HepG2 (cell line): ENCODE results near the gene EEIG1. TPM values are rescaled to one million over a fixed set of nuclear protein-coding genes. Genes with fewer than 3 reads are reported as not detected.

Experiments used
- ARID5B ChIP-seq: IDR thresholded peaks from 2 replicates; pipeline ENCODE4 v1.4.0; 2020; ENCODE audit warnings: mild to moderate bottlenecking, missing genetic modification reagents
- ATF7 ChIP-seq, 2 experiments: fragments of 450-650 bp in 1 of 2; sonication (generic) in 1 of 2; formaldehyde crosslinking in 1 of 2; IDR thresholded peaks; 2 replicates each; pipeline versions ENCODE4 v1.4.0 to v1.6.1; 2016 to 2020; ENCODE audit warnings: antibody characterized with exemption in 1 of 2, mild to moderate bottlenecking in 1 of 2, missing genetic modification reagents in 1 of 2
- GFI1 ChIP-seq: sonication (generic); formaldehyde crosslinking; IDR thresholded peaks from 2 replicates; pipeline ENCODE4 v1.5.0; 2020; ENCODE audit warnings: missing genetic modification reagents, mild to moderate bottlenecking, borderline replicate concordance
- HOXA3 ChIP-seq: sonication (generic); formaldehyde crosslinking; IDR thresholded peaks from 2 replicates; pipeline ENCODE4 v1.5.0; 2020; ENCODE audit warnings: missing genetic modification reagents
- RAD51 ChIP-seq: fragments of 450-650 bp; IDR thresholded peaks from 2 replicates; pipeline ENCODE4 v1.6.1; 2016; ENCODE audit warnings: borderline replicate concordance
- RXRA ChIP-seq: sonication (generic); formaldehyde crosslinking; IDR thresholded peaks from 2 replicates; pipeline ENCODE4 v1.5.1; 2020; ENCODE audit warnings: missing genetic modification reagents
- TEF ChIP-seq: sonication (generic); formaldehyde crosslinking; IDR thresholded peaks from 2 replicates; pipeline ENCODE4 v1.5.0; 2020; ENCODE audit warnings: missing genetic modification reagents
- U2AF2 ChIP-seq: fragments of 200-400 bp; formaldehyde crosslinking; IDR thresholded peaks from 2 replicates; pipeline ENCODE4 v1.6.1; 2017; ENCODE audit warnings: low read depth, mild to moderate bottlenecking, low read length
- ZBTB26 ChIP-seq: IDR thresholded peaks from 2 replicates; pipeline ENCODE4 v1.6.1; 2016; ENCODE audit warnings: missing compliant biosample characterization, missing genetic modification reagents, borderline replicate concordance
- ZC3H13 ChIP-seq: sonication (generic); formaldehyde crosslinking; IDR thresholded peaks from 2 replicates; pipeline ENCODE4 v1.8.1; 2023; ENCODE audit warnings: mild to moderate bottlenecking, missing genetic modification reagents, moderate library complexity
- ZEB1 ChIP-seq: IDR thresholded peaks from 2 replicates; pipeline ENCODE4 v1.6.1; 2012; ENCODE audit warnings: mild to moderate bottlenecking, low read depth, inconsistent platforms; ENCODE audit not compliant: insufficient replicate concordance
- ZNF446 ChIP-seq: sonication (generic); formaldehyde crosslinking; IDR thresholded peaks from 2 replicates; pipeline ENCODE4 v1.5.0; 2020; ENCODE audit warnings: mild to moderate bottlenecking, missing genetic modification reagents
- ZNF510 ChIP-seq: sonication (generic); formaldehyde crosslinking; IDR thresholded peaks from 2 replicates; pipeline ENCODE4 v1.4.0; 2020; ENCODE audit warnings: low read depth, mild to moderate bottlenecking, missing genetic modification reagents
- ZNF577 ChIP-seq: sonication (generic); formaldehyde crosslinking; IDR thresholded peaks from 2 replicates; pipeline ENCODE4 v1.4.0; 2020; ENCODE audit warnings: mild to moderate bottlenecking, low read depth, missing genetic modification reagents, borderline replicate concordance
- ZNF598 ChIP-seq: sonication (generic); formaldehyde crosslinking; IDR thresholded peaks from 2 replicates; pipeline ENCODE4 v1.5.1; 2020; ENCODE audit warnings: mild to moderate bottlenecking, missing genetic modification reagents, borderline replicate concordance
- ZNF646 ChIP-seq: sonication (generic); formaldehyde crosslinking; IDR thresholded peaks from 2 replicates; pipeline ENCODE4 v1.9.0; 2021; ENCODE audit warnings: mild to moderate bottlenecking, missing genetic modification reagents
- polyA plus RNA-seq, 8 experiments: library from polyadenylated mRNA; depleted of rRNA in 3 of 8; stranded (reverse) in 7 of 8; unstranded in 1 of 8; fragments of >200 nt; fragmentation: Illumina TruSeq in 4 of 8; extraction: Trizol in 4 of 8; gene quantifications; 2 replicates each; pipeline versions ENCODE4 v1.2.1 to v1.2.3, GENCODE V29; 2011 to 2016; ENCODE audit warnings: low read depth in 4 of 8, missing spikeins in 1 of 8, mixed read lengths in 1 of 8; ENCODE audit not compliant: insufficient read depth in 1 of 8
- total RNA-seq, 5 experiments: library from RNA; depleted of rRNA; stranded (reverse); fragments of >200 nt; fragmentation: Illumina TruSeq; extraction: Trizol; gene quantifications; 2 replicates each; pipeline ENCODE4 v1.2.3, GENCODE V29; 2016; ENCODE audit warnings: low read depth in 1 of 5

EEIG1 gene
- total and polyA plus RNA-seq, 2 of the 13 experiments (the other 11 are each of a cell fraction or from before 2014, with no cell fraction given): 16.6 to 25.2 TPM

GRCh38 chr9:127950513-127951289, 30.1 kb downstream of the EEIG1 start (continued):
- TF ChIP-seq ZNF646 (no peak), TEF (CRISPR knock-in tag) (peak; percentile 100), ZBTB26 (CRISPR knock-in tag) (peak; percentile 16), ARID5B (CRISPR knock-in tag) (peak; percentile 92), ZC3H13 (CRISPR knock-in tag) (0 out of 2 replicates have a peak, but pooled peaks have one; percentile 51), ZNF598 (CRISPR knock-in tag) (peak; percentile 73; the same call in 1 of the 2 replicates), HOXA3 (CRISPR knock-in tag) (peak; percentile 96), RAD51 (no peak), ZNF510 (CRISPR knock-in tag) (peak; percentile 55; the same call in 1 of the 2 replicates), ATF7 (IDR thresholded peaks at IDR 0.05) (no peak), ATF7 (CRISPR knock-in tag; IDR thresholded peaks at IDR 0.05) (peak; percentile 72; the same call in 1 of the 2 replicates), GFI1 (no peak; the same call in 1 of the 2 replicates), ZNF577 (CRISPR knock-in tag) (no peak), U2AF2 (no peak), RXRA (peak; percentile 95), ZNF446 (CRISPR knock-in tag) (no peak), ZEB1 (no peak)
